K562 (cell line): ENCODE measurements around the gene ROPN1L. TPM values are rescaled to one million over a fixed set of nuclear protein-coding genes. Genes with fewer than 3 reads are reported as not detected.

Experiments
- ATAC-seq: fragments of 200-7000 bp; cut with Tn5 transposase; 3 replicates; pipeline ENCODE4 v1.9.1; 2020; ENCODE audit warnings: moderate library complexity
- BruUV-seq: library from RNA; stranded (reverse); fragments of 400-500 nt; replicated peaks from 2 replicates; lab custom pipeline; 2021; lab: Mats Ljungman, UMichigan
- CTCF ChIA-PET: fragments of 300-600 bp; formaldehyde crosslinking; extraction: SDS; loops from one replicate; lab custom pipeline; 2021; ENCODE audit warnings: low intra/inter-chr PET ratio; lab: Yijun Ruan, JAX
- POLR2A ChIA-PET: fragments of 300-600, 350-650 bp; sonication (Branson Sonifier 250); formaldehyde crosslinking; extraction: SDS; loops from one replicate; lab custom pipeline; 2021; ENCODE audit warnings: antibody characterized with exemption, inconsistent platforms; lab: Yijun Ruan, JAX
- DNase-seq, 4 experiments: peaks; one replicate each; pipeline versions ENCODE4 v3.0.0 to v3.0.0-alpha.2; 2011 to 2018; ENCODE audit warnings: low spot score in 3 of 4, mixed read lengths in 3 of 4; ENCODE audit errors: extremely low read depth in 1 of 4
- FAIRE-seq: peaks from 2 replicates; lab custom pipeline; 2011; peaks lifted over from hg19 to GRCh38; lab: Jason Lieb, UNC
- H2AFZ ChIP-seq: 2 replicates; pipeline ENCODE4 v1.6.0; 2011; ENCODE audit warnings: low read depth, low read length, control low read depth, inconsistent platforms
- H3K27ac ChIP-seq: fragments of 200-600 bp; 3 replicates; pipeline ENCODE4 v1.8.0; 2011; ENCODE audit warnings: low read depth, mild to moderate bottlenecking, control low read depth, inconsistent platforms, low read length, moderate library complexity, mixed read lengths; ENCODE audit errors: extremely low read depth
- H3K27me3 ChIP-seq, 2 experiments: fragments of 300-600 bp in 1 of 2; 2 replicates in 1 of 2; 3 replicates in 1 of 2; pipeline versions ENCODE4 v1.6.0 to v1.8.0; 2011; ENCODE audit warnings: inconsistent platforms in 2 of 2, low read length in 2 of 2, mild to moderate bottlenecking in 1 of 2, mixed read lengths in 1 of 2, moderate library complexity in 1 of 2; ENCODE audit not compliant: control insufficient read depth in 2 of 2, insufficient read depth in 2 of 2
- H3K36me3 ChIP-seq: fragments of 300-600 bp; 3 replicates; pipeline ENCODE4 v1.8.0; 2011; ENCODE audit warnings: mild to moderate bottlenecking, low read length, inconsistent platforms; ENCODE audit not compliant: control insufficient read depth, insufficient read depth
- H3K4me1 ChIP-seq, 2 experiments: fragments of 200-600 bp in 1 of 2; replicated peaks in 1 of 2; 2 replicates in 1 of 2; 3 replicates in 1 of 2; pipeline versions ENCODE4 v1.5.1 to v1.8.0; 2011; ENCODE audit warnings: inconsistent platforms in 2 of 2, low read length in 2 of 2, mild to moderate bottlenecking in 1 of 2, mixed read lengths in 1 of 2, moderate library complexity in 1 of 2; ENCODE audit not compliant: control insufficient read depth in 2 of 2, insufficient read depth in 2 of 2
- H3K4me2 ChIP-seq: 2 replicates; pipeline ENCODE4 v1.6.1; 2011; ENCODE audit warnings: low read length, control low read depth, inconsistent platforms, mixed read lengths; ENCODE audit not compliant: insufficient read depth
- H3K4me3 ChIP-seq: fragments of 200-600 bp; sonication (generic), shearing (Covaris generic); 2 replicates; pipeline ENCODE4 v1.5.1; 2016; ENCODE audit warnings: control low read depth, inconsistent platforms
- H3K79me2 ChIP-seq: fragments of 200-600 bp; 3 replicates; pipeline ENCODE4 v1.8.0; 2011; ENCODE audit warnings: low read length, inconsistent platforms; ENCODE audit not compliant: control insufficient read depth, insufficient read depth
- H3K9ac ChIP-seq, 2 experiments: 2 replicates each; pipeline versions ENCODE4 v1.6.0 to v1.6.1; 2011; ENCODE audit warnings: low read depth in 2 of 2, low read length in 2 of 2, control low read depth in 1 of 2, inconsistent platforms in 1 of 2, mild to moderate bottlenecking in 1 of 2, mixed read lengths in 1 of 2; ENCODE audit not compliant: insufficient read depth in 1 of 2
- H3K9me1 ChIP-seq: one replicate; pipeline ENCODE4 v1.6.0; 2011; ENCODE audit warnings: inconsistent platforms, mild to moderate bottlenecking, low read length, moderate library complexity; ENCODE audit not compliant: control insufficient read depth, insufficient read depth
- H3K9me3 ChIP-seq: replicated peaks from 2 replicates; pipeline ENCODE4 v1.5.1; 2011; ENCODE audit warnings: low read depth, low read length, inconsistent platforms; ENCODE audit not compliant: control insufficient read depth, insufficient read depth
- H4K20me1 ChIP-seq: replicated peaks from 2 replicates; pipeline ENCODE4 v1.6.1; 2011; ENCODE audit warnings: low read length, inconsistent platforms, mixed read lengths; ENCODE audit not compliant: control insufficient read depth, insufficient read depth
- EP400 ChIP-seq: fragments of 450-650 bp; IDR thresholded peaks from 2 replicates; pipeline ENCODE4 v1.6.1; 2017; ENCODE audit warnings: antibody characterized with exemption, mild to moderate bottlenecking, moderate library complexity
- IFI16 ChIP-seq: fragments of 250-450 bp; sonication (Bioruptor Pico); IDR thresholded peaks from 2 replicates; pipeline ENCODE4 v2.1.2; 2022; ENCODE audit warnings: mild to moderate bottlenecking, inconsistent platforms
- NCOA2 ChIP-seq, 2 experiments: fragments of 450-650 bp; IDR thresholded peaks; 2 replicates each; pipeline ENCODE4 v1.6.1; 2018; ENCODE audit warnings: mild to moderate bottlenecking in 2 of 2, moderate library complexity in 1 of 2; ENCODE audit not compliant: partially characterized antibody in 2 of 2
- NFYB ChIP-seq: IDR thresholded peaks from 2 replicates; pipeline ENCODE4 v1.6.1; 2011; ENCODE audit warnings: mild to moderate bottlenecking, moderate library complexity; ENCODE audit not compliant: insufficient read length; ENCODE audit errors: extremely low read depth
- STAT5B ChIP-seq: fragments of 250-450 bp; sonication (Bioruptor Pico); IDR thresholded peaks from 2 replicates; pipeline ENCODE4 v1.8.0; 2021; ENCODE audit warnings: mild to moderate bottlenecking, inconsistent platforms
- TAF1 ChIP-seq: IDR thresholded peaks from 2 replicates; pipeline ENCODE4 v1.6.1; 2011; ENCODE audit warnings: mild to moderate bottlenecking, low read length, moderate library complexity; ENCODE audit not compliant: insufficient read depth, control insufficient read depth, severe bottlenecking; ENCODE audit errors: extremely low read depth
- ZNF217 ChIP-seq: sonication (generic); formaldehyde crosslinking; IDR thresholded peaks from 2 replicates; pipeline ENCODE4 v1.8.0; 2022; ENCODE audit warnings: mild to moderate bottlenecking, missing genetic modification reagents
- ZNF785 ChIP-seq: fragments of 250-450 bp; sonication (Bioruptor Pico); IDR thresholded peaks from 2 replicates; pipeline ENCODE4 v1.4.0; 2020; ENCODE audit warnings: mild to moderate bottlenecking
- ZNF79 ChIP-seq: fragments of 250-450 bp; sonication (Bioruptor Pico); IDR thresholded peaks from 2 replicates; pipeline ENCODE4 v1.4.0; 2020; ENCODE audit warnings: low read depth, mild to moderate bottlenecking, moderate library complexity
- WGBS: fragments of 100-300 bp; shearing (Covaris generic); methylation state at CpG from one replicate; pipeline ENCODE4 v1.1.6; 2016; ENCODE audit warnings: low coverage, mixed read lengths; ENCODE audit not compliant: insufficient coverage; ENCODE audit errors: missing lambda C conversion rate; 5-methylcytosine and 5-hydroxymethylcytosine counted together
- in situ Hi-C: fragments of 300-500 bp; cut with MboI; formaldehyde crosslinking; loops from 4 replicates; pipeline ENCODE4 v1.15.0; 2018; ENCODE audit warnings: inconsistent platforms, mixed read lengths
- intact Hi-C: fragments of 100-400 bp; cut with micrococcal nuclease; formaldehyde crosslinking; loops from 2 replicates; pipeline ENCODE4 v1.14.2; 2022
- polyA plus RNA-seq, 8 experiments: library from polyadenylated mRNA; depleted of rRNA in 4 of 8; stranded (reverse) in 5 of 8; unstranded in 3 of 8; fragments of >200 nt; fragmentation: Nextera tagmentation in 2 of 8; fragmentation: Illumina TruSeq in 1 of 8; extraction: Ambion mirVana in 2 of 8; extraction: Trizol in 1 of 8; gene quantifications; 2 replicates each; pipeline versions ENCODE4 v1.2.1 to v1.2.3, GENCODE V29; 2011 to 2014; ENCODE audit warnings: inconsistent platforms in 1 of 8, missing spikeins in 1 of 8
- total RNA-seq, 7 experiments: library from RNA; depleted of rRNA in 6 of 7; stranded (reverse); fragments of >200 nt in 6 of 7; fragmentation: Illumina TruSeq in 2 of 7; extraction: Trizol in 2 of 7; gene quantifications; 2 replicates each; pipeline versions ENCODE4 v1.2.1 to v1.2.3, GENCODE V29; 2011 to 2021; ENCODE audit warnings: low replicate concordance in 1 of 7

Gene ROPN1L
- total and polyA plus RNA-seq, 9 of the 15 experiments (the other 6 are each of a cell fraction or from before 2014, with no cell fraction given), result 0.04 to 0.85 (median 0.24) TPM; not detected in 3

GRCh38 chr5:10465726-10466125 is 24.0 kb downstream of the ROPN1L start:
- Histone ChIP-seq H3K9me3 (no peaks in the 10 kb centered on the region), H3K4me3 (no peak overlapping the region), H2AFZ (no peak overlapping the region), H3K4me2 (no peak overlapping the region), H3K36me3 (no peaks in the 10 kb centered on the region), H3K9ac (no peak overlapping the region), H3K4me1 (no peaks in the 10 kb centered on the region), H3K27ac (no peak overlapping the region), H3K27me3 (peaks cover 65 to 69% of the 10 kb centered on the region in 2 experiments), H3K9me1 (no peaks in the 10 kb centered on the region), H4K20me1 (peaks cover 10% of the 10 kb centered on the region; the same call in 1 of the 2 replicates), H3K79me2 (no peaks in the 10 kb centered on the region)
- CTCF ChIA-PET, result interaction anchor here (0.6 kb wide), 1 partner anchor 897 kb away, joined by 3 read pairs; no protein-coding TSS in a partner anchor
- no TSS peak for BruUV-seq
- in situ Hi-C loops (loop anchor here (25.0 kb wide), 1 partner anchor 697 kb away; no protein-coding TSS in a partner anchor), intact Hi-C loops (no loop called here)
- no peak for DNase-seq
- FAIRE-seq, result no peak
- TF ChIP-seq TAF1 (no peak), STAT5B (CRISPR knock-in tag) (no peak), NCOA2 (IDR thresholded peaks at IDR 0.05; ENCODE audit: partially characterized antibody in 2 of 2) (no peak), ZNF79 (CRISPR knock-in tag) (no peak), ZNF785 (CRISPR knock-in tag) (no peak), NFYB (no peak), IFI16 (no peak), ZNF217 (CRISPR knock-in tag) (no peak), EP400 (no peak)
- POLR2A ChIA-PET, result no interaction called here
- 13% methylated on average over 10 of the region's 10 CpGs for WGBS
- ATAC-seq, result no peak
